ENCODE results near the gene RAD51B.
A peak's percentile ranks its signal among the peaks of the same experiment; 100 is the strongest.

Gene RAD51B

DNA sequence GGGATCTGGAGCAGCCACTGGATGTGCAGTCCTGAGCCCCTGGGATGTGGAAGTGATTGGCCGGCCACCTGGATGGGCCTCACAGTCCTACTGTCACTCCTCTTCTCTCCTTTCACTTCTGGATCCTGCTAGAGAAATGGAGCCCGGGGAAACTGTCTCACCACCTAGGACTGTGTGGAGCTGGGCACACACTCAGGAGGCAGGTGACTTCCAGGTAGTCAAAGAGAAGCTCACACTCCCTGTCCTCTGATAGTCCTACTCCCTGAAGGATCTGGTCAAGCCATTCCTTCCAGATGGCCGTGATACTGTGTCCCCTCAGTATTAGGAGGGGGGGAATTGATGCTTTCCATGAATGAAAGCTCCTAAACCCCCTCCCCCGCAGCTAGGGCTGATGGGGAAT, 772.2 kb downstream of the RAD51B start:
- no peak for DNase-seq

DNA sequence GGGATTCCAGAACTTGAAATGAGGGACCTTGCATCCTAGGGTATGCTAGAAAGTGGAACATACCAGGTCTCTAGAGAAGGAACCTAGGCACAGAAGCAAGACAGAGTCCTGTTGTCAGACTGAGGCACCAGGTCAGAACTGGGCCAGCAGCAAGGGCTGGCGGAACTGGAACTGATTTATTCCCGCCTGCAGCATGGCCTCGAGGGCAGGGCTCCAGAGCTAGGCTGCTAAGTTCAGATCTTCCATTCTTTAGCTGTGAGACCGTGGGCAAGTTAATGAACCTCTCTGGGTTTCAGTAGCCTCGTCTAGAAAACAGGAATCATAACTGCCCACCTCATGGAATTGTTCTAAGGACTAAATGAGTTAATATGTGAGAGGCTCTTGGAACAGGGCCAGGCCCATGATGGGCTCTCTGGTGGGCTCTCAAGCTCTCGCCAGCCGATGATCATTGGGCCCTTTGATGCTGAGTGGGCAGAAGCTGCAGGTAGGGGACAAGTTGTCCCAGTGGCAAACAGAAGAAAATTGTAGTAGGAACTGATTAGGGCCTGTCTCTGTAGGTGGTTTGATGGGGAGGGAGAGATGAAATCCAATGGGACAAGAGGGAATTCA, 773.5 kb downstream of the RAD51B start:
- DNase-seq, result no peak

DNA sequence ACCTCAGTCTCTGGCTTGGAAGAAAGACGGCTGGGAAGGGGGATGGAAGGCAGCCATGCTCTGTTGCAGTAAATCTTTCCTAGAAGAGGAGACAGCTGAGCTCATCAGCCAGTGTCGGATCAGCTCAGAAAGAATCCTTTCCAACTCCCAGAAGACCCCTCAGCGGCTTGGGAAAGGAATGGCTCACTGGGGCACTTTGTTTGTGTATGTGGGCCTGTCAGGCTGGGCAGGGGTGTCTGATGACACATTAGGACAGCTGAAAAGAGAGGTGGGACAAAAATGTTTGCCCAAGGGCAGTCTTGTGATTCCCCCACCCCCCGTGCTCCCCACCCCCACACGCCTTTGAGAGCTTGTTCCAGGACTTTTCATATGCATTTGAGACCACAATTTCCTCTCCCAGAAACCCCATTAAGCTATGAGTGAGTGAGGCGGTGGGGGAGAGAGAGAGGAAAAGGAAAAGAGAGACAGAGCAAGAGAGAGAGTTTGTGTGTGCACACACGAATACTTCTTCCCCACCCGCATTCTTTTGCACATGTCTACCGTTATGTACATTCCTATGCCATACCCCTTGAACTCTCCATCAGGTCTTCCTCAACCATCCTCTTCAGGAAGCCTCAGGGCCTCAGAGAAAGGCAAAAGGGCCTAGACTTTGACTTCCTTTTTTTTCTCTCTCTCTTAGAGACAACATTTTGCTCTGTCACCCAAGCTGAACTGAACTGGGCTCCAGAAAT, 774.4 kb downstream of the RAD51B start:
- DNase-seq, result no peak

DNA sequence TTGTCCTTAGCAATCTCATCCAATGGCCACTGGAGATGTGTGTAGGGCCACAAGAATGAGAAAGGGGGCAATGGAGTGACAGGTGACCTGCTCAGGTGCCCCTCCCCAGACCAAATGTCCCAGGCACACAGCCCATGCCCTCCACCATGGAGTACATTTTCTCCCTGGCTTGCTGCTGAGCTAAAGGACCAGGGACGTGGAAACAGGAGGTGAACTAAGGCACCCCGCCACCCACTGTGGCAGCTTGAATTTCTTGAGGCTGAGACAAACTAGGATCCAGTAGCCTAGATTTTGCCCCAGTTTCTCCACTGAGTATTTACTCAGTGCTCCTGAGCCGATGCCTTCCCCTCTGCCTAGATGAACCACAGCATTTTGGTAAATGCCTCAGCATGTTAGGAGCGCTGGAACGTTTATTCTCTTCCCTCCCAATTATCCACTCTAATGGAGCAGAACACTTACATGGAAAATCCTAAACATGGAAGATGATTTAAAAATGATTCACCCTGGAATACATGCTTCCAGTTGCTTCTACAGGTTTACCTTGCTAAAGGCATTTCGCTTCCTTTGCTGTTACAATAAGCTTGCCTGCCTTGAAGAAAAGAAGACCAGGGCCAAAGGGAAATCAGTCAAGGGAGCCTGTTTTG, 775.3 kb downstream of the RAD51B start:
- no peak for DNase-seq

DNA sequence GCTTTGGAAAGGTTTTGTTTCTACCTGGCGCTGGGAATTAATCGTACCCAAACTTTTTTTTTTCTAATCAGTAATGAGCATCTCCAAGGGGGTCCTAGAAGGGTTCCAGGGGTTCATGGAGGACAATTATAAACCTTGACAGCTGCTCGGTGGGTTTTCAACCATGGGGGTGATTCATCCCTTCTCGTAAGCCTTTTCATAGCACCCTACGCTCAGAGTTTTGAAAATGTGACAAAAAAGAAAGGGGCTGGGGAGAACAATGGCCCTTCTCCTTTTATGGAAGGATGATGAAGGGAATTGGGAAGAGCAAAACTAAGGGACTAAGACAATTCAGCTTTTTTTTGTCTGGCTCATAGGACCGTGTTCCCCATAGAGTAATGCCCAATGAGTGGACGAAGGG, 776.6 kb downstream of the RAD51B start:
- no peak for DNase-seq

DNA sequence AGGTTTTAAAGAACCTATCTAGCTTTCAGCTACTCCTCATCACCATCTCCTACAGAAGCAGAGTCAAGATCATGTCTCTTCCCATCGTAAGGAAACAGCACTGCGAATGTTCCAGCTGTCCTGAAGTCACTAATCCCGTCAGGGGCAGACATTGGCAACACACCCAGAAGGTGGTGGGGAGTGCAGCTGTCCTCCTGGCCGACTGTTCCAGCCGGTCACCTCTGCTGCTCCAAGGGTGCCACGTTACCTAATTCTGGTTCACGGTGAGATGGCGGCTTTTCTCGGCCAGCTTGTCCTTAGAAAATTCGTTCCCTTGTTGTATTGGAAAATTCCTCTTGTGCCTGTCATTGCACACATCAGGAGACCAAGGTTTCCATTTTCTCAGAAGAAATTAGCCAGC, 777.1 kb downstream of the RAD51B start:
- no peak for DNase-seq

DNA sequence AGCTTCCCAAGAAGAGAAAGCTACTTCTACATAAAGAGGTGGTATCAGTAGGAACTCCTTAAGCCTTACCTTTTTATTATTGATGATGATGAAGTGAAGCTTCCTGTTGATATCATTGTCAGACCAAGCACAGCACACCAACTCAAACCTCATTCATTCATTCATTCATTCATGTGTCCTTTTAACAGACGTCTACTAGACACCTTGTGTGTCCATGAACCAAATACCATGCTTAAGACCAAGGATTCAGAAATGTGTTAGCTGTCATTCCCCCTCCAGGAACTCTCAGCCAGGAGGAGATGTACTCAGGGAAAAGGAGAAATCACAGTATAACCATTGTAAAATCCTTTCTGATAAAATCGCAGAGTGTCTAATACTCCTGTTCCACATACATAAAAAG, 778.5 kb downstream of the RAD51B start:
- DNase-seq, result no peak

DNA sequence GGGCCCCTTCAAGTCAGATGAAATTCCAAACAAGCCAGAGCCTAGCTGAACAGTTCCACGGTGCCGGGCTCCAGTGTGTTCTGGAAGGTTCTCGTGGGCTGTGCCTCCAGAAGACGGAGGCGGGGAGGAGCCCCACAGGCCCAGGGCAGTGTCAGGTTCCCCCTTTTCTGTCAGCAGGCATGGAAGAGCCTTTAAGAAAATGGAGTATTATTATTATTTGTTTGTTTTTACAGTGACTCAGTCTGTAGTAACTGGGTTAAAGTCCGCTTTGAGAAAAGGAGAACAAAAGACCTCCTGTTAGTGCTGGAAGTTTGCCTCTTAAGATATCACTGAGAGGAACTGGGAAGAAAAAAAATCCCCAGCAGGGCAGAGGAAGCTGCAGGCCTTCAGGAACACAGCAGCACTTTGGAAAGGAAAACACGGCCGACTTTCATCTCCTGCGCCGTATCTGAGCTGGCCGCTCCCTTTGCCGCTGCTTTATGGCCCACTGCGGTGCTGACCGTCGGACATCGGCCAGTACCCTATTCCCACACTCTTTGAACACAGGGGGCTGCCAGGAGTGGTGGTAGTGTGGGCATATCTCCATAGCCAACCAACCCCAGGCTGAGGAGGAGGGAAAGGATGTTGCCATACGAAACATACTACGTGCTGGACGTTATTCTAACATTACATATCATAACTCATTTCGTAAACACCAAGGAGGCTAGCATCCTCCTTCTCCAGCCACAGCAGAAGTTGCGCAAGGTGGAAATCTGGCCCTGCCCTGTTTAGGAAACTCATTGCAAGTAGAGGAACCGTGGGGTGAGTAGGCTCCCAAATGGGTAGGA, 779.3 kb downstream of the RAD51B start:
- DNase-seq, result peak; percentile 17

DNA sequence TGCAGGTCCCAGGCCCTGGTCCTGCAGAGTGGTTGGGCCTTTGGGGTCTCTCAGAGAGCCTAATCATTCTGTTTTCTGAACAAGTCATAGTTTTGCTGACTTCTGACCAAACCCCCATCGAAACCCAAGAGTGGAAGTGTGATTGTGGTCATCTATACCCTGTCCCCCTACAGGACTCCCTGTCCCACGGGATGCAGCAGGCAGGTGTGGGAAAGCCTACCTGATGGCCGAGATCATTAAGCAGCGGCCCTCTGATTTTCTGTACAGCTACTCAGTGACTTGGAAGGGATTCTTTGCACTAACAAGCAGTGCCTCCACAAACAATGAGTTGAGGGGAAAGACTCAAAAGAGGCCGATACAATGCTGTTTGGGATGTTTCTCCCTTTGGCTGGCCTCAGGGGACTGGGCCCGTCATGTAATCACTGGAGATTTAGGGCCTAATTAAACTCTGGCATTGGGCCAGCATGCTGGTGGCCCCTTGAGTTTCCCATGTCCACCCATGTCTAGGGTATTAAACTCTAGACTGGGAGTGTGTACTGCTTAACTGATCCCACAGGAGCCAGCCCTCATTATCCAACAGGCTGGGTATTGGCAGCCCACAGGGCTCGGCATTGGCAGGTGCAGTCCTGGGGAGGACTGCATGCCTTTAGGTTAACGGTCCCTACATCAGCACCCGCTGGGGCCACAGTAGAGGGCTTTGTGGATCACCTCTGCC, 780.5 kb downstream of the RAD51B start:
- no peak for DNase-seq

DNA sequence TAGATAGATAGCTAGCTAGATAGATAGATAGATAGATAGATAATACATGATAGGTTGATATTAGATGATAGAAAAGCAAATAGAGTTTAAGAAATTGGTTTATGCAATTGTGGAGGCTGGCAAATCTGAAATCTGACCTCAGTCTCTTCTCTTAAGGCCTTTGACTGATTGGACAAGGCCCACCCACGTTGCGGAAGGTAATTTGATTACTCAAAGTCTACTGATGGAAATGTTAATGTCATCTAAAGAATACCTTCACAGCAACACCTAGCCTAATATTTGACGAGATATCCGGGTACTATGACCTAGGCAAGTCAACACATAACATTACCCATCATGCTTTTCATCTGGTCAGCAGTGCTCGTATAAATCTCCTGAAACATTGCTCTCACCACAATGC, 782.9 kb downstream of the RAD51B start:
- DNase-seq, result no peak

DNA sequence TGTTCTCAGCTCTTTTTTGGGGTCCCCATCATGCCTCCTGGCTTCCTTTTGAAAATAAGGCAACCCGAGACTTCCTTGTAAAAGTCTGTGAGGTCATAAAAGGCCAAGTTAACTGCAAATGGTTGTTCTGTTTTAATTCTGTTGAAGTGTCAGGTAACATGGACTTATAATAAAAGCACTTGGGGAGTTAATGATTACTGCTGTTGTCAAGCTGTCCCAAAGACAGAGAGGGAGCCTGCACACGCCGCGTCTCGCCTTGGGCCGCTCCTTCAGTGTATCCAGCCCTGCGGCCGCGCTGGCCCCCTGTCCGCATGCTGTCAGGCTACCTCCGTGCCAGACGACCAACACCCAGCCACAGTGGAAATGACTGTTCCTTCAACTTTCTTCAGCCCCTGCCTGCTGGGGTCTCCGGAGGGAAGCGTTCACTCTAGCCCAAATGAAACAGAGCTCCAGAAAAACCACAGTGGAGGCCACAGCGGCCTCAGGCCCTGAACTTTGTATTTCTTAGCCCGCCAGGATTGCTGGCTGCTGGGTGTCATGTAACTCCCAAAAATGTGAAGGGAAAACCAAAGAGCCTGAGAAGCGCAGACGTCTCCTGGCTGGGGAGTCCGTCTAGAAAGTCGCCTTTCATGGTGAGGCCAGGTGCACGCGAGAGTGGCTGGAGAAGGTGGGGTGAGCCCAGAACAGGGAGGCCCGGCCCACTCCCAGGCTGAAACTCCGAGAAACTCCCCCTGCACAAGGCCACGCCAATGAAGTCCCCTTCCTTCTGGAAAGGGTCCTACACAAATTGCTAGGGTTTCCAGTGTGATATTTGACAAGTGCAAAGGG, 784.2 kb downstream of the RAD51B start:
- DNase-seq, result no peak

DNA sequence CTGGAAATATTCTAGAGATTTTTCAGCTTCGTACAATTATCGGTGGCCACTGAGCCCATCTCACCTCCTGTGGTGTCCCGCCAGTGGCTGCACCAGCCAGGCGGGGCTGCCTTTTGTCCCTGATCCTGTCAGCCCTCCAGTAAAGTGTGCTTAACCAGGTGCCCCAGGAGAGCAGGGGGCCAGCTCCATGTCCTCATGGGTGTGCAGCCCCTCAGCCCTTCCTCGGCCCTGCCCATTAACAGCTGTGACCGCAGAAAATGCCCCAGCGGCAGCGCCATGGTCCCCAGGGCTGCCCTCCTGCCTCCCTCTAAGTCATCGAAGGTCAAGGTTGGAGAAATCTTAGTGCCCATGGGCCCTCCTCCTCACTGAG, 784.8 kb downstream of the RAD51B start:
- no peak for DNase-seq

DNA sequence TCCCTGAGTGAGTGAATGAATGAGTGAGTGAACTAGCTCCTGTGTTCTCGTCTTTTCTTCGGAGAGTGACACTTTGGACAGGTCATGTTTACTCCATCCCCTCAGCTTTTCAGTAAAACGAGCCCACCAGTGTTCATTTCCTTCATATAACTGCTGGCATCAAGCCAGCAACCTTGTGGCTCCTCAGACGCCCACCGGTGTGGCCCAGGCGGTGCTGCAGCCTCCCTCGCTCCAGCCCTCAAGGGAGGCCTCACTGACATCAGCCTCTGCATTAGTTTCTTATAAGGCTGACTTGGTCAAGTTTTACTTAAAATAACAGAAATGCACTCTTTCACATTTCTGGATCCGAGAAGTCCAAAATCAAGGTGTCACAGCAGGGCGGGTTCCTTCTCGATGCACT, 785.2 kb downstream of the RAD51B start:
- DNase-seq, result no peak

DNA sequence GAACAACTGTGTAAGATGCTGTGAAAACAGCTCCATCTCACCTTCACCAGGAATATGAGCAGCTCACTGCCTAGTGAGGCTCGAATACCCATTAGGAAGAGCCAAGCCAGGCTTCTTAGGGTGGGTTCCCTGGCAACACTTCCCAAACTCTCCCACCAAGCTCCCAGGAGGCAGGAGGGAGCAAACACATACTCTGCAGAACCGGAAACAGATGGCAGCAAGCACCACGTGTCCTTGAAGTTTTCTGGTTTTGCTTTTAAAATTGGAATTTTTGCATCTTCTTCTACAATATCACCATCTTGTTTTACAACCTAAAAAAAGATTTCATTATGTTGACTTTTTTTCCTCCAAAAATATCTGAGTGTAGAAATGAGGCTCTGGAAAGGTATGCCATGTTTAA, 786.6 kb downstream of the RAD51B start:
- no peak for DNase-seq

DNA sequence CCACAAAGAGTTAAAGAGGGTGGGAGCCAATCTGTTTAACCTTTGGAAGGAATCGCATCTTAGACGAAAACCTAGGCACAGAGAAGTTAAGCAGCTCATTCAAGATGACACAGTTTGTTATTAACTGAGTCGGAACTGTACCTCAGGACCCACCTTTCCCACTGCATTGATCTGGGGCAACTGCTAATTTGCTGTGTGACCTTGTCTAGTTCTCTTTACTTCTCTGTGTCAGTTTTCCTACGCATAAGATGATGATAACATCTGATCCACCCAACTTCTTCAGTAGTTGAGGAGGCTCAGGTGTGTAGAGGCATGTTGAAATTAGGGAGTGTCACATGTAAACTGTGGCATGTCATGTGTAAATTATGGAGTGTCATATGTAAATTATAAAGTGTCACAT, 787.1 kb downstream of the RAD51B start:
- no peak for DNase-seq

DNA sequence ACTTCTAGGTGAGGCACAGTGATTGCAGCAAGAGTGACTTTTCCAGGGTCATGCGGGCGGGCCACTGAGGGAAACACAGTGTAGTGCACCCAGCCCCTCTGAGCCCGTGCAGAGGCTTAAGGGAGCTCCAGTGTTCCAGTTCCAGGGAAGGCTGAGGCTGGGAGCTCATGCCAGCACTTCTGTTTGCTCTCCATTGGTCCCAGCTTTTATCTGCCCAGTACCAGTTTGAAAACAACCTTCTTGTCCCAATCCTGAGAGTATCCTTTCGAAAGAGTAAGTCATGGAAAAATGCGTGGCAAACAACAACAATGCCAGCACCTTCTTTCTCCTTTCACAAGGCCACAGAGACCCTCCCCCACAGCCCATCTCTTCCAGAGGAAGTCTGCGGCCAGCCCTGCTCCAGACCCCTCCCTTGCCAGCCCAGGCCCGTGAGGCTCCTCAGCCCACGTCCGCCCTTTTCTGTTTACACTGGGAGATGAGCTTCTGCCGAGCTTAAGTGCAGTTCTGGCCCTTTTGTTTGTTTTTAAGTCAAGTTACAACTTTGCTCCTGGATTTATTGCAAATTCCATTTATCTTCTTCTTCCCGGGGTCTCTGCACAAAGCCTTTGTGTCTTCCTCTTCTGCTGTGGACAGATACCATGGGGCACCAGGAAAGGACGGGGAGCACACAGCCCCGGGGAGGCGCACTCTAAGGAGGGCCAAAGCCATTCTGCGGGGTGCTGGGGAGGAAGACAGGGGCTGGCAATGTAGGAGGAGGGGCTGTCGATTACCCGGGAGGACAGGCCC, 787.7 kb downstream of the RAD51B start:
- DNase-seq, result no peak

DNA sequence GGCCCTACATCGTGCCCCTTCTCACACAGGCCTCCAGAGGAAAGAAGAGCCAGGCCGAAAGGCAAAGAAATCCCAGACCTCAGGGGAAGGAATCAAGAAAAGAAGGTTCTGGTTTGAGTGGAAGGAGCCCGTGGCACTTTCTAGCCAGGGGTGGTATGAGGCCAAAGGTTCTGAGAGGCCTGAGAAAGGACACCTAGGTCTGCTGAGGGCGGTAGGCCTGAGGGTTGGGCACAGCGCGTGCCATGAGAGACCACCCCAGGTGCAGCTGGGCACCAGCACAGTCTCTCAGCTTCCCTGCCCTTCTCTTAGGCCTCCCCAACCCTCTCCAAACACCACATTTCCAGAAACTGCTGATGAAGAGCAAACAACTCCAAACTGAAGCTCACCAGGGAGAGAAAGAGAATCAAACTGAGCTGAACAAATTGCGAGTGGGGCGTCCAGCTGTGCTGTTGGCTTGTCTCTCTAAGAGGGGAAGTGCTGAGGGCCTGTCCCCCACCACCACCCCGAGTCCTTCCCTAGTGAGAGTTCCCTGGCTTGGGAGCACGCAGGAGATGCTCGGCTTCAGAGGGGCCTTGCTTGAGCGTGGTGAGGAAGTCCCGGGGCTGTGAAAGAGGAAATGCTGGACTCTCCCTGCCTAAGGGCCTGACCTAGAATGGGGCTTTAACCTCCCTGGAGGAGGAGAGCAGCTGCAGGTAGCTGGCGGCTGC, 788.4 kb downstream of the RAD51B start:
- DNase-seq, result no peak

DNA sequence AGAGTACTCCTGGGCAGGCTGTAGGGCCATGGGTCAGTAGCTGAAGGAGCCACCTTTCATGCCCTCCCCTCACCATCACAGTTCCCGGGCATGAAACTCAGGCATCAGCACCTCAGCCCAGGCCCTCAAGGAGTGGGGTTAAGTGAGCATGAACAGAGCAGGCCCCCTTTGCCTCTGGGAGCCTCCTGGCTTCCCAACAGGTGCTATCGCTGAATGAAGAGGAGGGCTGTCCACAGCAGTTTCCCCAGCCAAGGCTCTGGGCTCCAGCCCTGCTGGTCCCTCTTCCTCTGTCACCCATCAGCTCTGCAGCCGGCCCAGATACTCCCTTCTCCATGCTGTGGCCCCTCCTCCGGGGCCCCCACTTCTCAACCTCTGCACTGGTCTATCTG, 789.0 kb downstream of the RAD51B start:
- no peak for DNase-seq

DNA sequence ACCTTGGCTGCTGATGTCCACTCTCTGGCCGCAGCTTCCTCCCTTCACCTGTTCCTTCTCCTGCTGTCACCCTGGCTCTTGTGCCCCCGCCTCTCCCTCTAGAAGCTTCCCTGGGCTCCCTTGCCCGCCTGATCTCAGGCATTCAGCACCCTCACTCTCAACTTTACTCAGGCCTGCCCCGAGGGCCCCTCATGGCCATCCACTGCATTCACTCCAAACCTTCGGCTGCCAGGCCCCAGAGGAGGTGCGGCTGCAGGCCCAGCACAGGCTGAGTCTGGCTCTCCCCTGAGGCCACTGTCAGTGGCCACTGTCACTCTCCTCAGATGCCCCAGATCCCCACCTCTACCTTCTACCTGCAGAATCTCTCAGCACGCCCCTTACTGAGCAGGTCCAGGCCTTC, 789.4 kb downstream of the RAD51B start:
- DNase-seq, result no peak

DNA sequence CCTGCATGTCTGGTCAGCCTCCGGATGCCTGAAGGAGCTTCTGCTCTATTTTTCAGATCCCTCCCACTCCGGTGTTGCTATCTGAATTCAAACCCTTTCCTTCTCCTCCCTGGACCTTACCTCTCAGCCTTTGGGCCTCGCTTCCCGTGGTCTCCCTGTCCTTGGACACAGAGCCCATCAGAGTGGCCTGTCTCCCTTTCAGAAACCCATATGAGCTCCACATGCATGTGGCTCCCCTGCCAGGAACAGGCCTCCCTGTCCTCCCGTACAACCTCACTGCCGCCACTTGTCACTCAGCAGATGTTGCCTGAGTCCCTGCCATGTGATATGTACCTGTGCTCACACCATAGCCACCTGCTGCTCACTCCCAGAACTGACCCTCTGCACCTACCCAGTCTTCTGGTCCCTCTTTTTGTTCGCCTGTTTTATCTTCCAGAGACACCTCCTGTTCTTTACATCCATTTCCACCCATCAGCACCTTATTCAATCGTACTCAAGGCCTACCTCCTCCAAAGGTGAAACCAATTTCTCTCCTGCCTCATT, 790.7 kb downstream of the RAD51B start:
- DNase-seq, result no peak
